ENCODE data around the gene TGM2.
"Not testable (repeated sequence)": the region's sequence is repeated elsewhere in the genome, so short reads cannot be mapped to it uniquely, and the experiment has no call there.

TGM2 gene

DNA sequence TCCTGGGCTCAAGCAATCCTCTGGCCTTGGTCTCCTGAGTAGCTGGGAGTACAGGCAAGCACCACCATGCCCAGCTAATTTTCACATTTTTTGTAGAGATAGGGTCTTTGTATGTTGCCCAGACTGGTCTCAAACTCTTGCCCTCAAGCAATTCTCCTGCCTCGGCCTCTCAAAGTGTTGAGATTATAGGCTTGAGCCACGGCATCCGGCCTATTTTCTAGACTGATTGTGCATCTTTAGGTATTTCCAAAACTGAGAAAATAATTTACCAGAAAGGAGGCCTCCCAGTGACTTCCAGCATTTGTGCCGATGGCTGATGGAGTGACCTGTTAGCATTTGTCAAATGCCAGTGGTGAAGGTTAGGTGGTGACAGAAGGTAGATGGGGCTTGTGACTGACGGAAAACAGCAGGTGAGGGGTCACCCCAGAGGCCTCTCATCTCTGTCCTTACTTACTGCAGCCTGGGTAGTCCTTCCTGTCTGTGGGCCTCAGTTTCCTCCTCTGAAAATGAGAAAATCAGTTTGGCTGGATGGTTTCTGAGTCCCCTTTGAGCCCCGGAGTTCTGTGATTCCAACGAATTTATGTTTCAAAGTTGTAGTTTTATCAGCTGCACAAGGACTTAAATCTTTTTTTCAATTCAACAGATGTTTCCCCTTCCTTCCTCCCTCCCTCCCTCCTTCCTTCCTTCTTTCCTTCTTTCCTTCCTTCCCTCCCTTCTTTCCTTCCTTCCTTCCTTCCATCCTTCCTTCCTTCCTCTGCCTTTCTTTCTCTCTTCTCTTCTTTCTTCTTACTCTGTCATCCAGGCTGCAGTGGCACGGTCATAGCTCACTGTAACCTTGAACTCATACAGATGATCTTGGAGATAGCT lies 53.5 kb downstream of the TGM2 start:
- DNase-seq = no peak

DNA sequence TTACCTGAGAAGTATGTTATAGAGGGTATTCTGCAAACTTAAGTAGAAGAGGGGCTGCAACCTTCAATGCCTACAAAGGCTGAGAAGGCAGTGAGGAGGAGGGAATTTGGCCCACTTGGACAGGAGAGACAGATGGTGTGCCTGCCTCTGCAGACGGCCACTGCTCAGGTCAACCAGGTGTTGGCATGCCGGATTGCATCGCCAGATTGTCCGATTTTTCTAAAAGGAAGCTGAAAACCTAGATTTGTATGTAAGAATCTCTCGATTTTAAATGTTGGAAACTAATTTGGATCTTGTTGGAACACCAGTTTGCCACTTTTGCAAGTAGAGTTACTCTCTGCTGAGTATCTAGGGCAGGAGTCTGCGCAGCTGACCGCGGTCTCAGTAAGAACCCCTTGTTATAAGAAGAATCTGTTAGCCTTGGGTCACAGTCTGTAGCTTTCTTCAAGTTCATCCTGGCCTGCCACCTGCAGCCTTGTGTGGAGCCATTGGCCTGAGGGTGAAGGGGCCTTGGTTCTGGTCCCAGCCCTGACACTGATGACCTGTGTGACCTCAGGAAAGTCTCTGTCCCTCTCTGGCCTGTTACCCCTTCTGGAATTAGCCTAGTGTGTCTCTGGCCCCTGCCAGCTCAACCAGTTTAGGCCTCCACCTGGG lies 54.4 kb downstream of the TGM2 start:
- no peak for DNase-seq

DNA sequence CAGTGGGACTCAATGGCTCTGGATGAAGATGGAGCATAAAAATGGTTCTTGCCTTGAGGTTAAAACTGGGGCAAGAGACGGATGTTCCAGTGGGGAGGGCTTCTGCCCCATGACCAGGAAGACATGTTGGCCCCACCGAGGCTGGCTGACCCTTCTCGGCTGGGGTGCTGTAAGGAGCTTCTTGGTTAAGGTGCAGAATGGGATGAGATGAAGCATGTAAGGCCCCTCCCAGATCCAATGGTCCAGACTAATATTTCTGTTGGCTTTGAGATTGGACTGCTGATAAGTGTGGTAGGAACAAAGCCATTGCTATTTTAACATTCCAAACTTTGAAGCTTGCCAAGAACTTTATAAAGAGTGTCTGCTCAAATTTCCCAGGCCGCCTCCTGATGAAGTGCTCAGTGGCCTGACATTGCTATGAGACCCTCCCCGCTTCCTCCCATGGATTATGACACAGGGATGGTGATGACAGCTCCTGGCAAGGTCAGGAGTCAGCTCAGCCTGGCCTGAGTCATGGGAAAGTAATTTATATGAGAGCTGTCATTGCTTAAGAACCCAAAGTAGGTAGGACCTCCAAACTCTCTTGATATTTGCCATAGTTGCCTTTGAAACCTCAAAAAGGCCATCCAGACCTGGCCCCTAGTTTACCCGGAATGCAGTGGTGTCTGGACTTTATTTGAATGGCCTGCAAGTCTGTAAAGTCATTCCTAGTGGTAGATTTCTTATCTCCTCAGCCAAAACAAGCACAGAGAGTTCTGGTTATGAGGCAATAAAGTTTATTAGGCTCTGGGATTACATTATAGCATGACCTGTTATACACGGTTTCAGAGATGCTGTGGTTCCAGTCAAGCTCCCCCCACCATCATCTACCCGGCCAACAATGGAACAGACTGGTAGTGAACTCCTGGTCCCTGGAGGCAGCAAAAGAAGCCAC lies 55.2 kb downstream of the TGM2 start:
- DNase-seq = no peak

GRCh38 chr20:38108986-38109541 lies 56.0 kb downstream of the TGM2 start:
- DNase-seq = no peak

GRCh38 chr20:38108438-38108985 lies 56.6 kb downstream of the TGM2 start:
- DNase-seq = no peak

- not testable (repeated sequence) for DNase-seq
Observed at GRCh38 chr20:38107916-38108315, 57.2 kb downstream of the TGM2 start.

DNA sequence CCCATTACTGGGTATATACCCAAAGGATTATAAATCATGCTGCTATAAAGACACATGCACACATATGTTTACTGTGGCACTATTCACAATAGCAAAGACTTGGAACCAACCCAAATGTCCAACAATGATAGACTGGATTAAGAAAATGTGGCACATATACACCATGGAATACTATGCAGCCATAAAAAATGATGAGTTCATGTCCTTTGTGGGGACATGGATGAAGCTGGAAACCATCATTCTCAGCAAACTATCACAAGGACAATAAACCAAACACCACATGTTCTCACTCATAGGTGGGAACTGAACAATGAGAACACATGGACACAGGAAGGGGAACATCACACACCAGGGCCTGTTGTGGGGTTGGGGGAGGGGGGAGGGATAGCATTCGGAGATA lies 57.7 kb downstream of the TGM2 start:
- not testable (repeated sequence) for DNase-seq

DNA sequence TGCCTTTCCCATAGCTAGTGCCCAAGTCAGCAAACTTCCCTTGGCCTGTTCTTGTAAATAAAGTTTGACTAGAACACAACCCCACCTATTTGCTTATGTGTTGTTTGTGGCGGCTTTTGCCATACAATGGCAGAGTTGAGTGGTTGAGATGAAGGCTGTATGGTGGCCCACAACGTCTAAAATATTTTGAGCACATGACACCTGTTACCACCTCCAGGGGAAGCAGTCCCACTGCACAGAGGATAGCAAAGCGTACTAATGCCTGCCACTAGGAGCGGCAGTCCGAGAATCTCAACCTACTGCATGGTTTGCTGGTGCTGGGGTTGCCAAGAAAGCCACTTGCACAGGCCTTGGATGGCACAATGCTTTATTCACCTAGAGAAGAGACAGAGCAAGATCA lies 58.6 kb downstream of the TGM2 start:
- DNase-seq = no peak

DNA sequence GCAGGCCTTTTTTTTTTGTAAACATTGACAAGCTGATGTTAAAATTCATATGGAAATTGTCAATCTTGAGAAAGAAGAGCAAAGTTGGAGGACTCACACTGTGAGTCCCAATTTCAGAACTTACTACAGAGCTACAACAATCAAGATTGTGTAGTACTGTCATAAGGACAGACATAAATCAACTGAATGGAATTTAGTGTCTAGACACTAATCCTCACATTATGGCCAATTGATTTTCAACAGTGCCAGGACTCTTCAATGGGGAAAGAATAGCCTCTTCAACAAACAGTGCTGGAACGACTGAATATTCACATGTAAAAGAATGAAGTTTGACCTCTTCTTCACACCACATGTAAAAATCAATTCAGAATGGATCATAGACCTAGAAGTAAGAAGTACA lies 60.8 kb downstream of the TGM2 start:
- no peak for DNase-seq

GRCh38 chr20:38102206-38102605 lies 62.9 kb downstream of the TGM2 start:
- not testable (repeated sequence) for DNase-seq

DNA sequence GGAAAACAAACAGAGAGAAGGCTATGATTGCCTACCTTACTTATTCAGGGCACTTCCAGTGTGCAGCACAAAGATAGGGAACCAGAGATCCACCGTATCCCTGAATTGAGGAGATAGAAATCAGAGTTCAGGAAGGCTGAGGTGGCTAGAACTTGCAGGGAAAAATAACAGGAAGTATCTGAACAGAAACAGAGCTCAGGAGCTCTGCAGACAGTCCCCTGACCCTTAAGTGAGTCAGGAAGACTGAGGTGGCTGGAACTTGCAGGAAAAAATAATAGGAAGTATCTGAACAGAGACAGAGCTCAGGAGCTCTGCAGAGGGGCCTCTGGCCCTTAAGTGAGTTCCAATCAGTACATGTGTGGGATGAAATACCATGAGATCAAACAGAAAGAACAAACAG lies 66.1 kb downstream of the TGM2 start:
- no peak for DNase-seq

DNA sequence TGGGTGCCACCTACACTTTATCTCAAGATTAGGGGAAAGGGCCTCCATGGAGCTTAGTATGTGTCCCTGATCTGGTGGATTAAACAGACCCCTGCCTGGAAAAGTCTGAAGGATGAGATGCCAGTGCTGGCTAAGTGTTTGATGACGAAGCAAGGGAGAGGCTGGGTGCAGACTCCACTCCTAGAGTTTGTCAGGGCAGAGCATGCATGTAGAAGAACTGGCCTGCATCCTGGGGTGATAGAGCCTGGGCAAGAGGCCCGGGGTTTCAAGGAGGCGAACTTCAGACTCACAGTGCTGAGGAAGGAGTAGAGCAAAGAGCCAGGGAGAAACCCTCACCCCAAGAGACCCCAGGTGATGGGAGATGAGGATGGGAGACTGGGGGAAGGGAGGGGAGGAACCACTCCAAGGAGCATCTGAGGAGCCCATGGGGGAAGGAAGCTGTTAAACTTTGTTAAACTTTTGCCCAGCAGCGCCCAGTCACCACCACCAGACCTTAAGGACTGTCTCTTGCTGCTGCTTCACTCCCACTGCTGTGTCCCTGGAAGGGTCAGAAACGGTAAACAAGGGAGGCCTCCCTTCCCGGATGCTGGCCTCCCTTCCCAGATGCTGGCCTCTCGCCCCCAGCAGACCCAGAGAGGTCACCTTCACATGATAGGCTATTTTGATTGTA lies 69.9 kb downstream of the TGM2 start:
- no peak for DNase-seq

- DNase-seq = peak; percentile 86
Observed at GRCh38 chr20:38094373-38094891, 70.6 kb downstream of the TGM2 start.

DNA sequence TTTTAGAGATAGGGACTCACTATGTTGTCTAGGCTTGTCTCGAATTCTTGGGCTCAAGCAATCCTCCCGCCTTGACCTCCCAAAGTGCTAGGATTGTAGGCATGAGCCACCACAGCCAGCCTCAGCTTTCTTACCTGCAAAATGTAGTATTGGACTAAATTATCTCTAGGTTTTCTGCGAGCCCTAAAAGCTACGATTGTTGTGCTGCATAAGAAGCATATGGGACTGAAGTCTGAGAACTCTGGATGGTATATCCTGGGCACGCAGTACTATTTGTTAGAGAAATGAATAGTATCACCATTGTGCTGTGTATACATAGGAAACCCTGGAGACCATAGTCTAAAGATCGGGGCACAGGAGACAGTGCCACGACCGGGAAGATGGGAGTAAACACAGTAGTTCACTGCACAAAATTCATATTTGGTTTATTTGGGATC lies 71.4 kb downstream of the TGM2 start:
- DNase-seq = no peak

DNA sequence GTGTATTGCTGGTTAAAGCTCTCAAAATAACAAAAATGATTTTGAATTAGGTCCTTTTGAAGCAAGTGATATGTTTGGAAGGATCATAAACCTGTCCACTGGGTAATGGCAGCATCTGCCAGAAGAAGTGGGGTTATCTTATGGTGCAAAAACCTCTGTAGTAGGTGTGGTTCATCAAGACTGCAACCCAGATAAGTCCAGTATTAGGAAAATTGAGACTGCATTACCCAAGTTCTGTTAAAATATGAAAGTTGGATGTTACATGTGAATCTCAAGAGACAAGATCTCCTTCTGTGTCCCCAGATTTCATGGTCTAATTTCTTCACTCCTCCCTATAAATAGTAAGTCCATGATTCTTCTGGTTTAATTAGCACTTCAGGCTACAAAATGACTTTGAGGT lies 72.2 kb downstream of the TGM2 start:
- DNase-seq = no peak

GRCh38 chr20:38092260-38092857 lies 72.7 kb downstream of the TGM2 start:
- no peak for DNase-seq

DNA sequence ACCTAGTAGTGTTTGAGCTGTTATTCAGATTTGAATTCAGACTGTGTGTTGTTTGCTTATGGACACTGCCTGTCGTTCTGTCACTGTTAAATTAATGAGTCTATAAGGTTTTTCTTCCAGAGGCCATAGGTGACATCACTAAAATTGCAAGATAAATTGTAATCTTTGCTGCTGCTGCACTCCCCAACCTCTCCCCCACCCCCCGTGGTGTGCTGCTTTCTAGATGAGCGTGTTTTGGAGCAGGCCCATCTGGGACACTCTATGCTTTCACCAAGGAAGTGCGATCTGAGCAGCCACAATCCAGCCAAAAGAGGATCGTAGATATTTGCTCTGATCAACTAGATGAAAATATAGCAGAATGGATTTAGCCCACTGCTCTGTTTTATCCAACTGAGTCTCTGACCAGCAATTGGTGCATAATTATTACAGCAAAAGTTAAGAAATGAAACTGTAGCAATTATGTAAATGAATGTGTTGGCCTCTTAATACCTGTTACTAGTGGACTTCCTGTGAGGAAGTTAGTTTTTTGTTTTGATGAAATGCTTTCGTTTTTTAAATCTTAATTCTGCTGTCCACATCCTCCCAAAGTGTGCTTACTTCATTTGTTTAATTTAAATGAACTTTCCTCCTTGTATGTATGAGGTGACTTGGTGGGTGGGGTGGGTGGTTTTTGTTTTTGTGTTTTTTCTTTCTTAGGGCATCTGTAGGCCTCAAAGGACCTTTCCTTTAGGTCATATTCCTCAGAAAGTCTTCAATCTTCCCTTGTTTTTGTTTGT lies 73.4 kb downstream of the TGM2 start:
- DNase-seq = peak; percentile 16

DNA sequence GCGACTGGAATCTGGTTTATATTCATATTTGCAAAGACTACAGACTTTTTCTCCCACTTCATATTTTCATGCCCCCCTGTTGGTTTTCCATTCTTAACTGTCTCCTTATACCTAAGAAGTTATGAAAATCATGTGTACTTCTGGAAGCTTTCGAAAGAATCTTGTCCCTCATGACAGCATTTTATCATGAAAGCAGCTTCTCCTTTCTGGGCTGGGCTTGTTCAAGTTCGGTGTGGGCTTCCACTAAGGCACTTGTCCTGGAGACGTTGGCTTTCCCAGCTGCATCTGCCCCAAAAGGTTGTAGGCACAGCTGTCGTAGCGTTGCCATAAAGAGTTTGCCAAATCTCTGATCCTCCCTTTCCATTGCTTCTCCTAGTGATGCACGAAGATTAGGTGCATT lies 75.0 kb downstream of the TGM2 start:
- DNase-seq = no peak

GRCh38 chr20:38089500-38089899 lies 75.6 kb downstream of the TGM2 start:
- no peak for DNase-seq

DNA sequence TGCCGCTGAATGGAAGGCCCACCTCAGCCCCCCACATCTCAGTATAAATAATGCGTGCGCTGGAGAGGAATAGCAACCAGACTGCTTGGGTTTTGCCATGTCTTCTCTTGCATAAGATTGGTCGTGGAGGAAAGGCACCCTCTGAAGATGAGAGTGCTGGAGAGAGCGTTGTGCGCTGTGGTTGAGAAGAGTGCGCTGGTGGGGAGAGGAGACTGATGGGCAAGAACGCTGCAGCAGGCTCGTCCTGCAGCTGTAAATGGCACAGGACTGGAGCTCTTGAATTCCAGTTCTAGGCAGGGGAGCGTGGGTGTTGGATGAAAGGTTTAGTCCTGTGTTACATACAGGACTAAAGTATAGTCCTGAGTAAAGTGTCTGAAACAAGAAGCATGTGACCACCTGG lies 80.0 kb downstream of the TGM2 start:
- no peak for DNase-seq

Data from activated CD4-positive, alpha-beta T cell treated with anti-CD3 and anti-CD28 coated beads, Interleukin-2, amount 50 U/mL, for 16 hours (primary cell).